ENCODE data around the gene MYO7B.

Gene MYO7B

GRCh38 chr2:127575185-127575765 lies 39.8 kb downstream of the MYO7B start:
- no peak for DNase-seq

- DNase-seq = no peak
These were observed 40.5 kb downstream of the MYO7B start for GRCh38 chr2:127575941-127576432.

DNA sequence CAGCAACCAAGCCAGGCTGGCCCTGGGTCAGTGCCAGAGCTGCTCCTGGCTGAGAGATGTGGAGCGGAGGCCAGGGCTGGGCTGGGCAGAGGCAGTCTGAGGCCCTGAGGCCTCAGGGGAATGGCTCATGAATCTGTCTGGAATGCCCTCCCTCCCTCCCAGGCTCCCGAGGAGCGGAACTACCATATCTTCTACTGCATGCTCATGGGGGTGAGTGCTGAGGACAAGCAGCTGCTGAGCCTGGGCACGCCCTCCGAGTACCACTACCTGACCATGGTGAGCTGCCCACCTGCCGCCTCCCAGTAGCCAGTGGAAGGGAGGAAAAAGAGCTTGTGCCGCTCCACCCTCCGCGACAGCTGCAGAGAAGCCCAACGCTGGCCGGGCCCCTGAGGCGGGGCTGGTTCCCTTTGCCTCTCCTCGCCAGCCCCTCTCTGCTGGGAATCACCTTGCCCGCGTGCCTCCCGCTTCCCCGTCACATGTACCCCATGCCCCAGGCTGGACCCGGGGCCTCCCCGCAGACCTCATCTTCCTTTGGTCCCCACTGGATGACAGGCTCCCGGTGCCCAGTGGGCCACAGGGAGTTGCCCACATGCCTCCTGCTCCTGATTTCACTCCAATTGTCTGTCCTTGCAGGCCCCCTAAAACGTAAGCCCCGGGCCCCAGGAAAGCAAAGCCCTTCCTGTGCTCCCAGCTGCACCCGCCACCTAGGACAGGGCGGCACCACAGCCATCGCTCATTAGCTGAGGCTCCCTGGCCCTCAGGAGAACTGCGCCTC lies 41.1 kb downstream of the MYO7B start:
- DNase-seq = no peak

GRCh38 chr2:127577208-127577475 lies 41.7 kb downstream of the MYO7B start:
- no peak for DNase-seq

- DNase-seq = no peak
These were observed 42.0 kb downstream of the MYO7B start for GRCh38 chr2:127577503-127577902.

DNA sequence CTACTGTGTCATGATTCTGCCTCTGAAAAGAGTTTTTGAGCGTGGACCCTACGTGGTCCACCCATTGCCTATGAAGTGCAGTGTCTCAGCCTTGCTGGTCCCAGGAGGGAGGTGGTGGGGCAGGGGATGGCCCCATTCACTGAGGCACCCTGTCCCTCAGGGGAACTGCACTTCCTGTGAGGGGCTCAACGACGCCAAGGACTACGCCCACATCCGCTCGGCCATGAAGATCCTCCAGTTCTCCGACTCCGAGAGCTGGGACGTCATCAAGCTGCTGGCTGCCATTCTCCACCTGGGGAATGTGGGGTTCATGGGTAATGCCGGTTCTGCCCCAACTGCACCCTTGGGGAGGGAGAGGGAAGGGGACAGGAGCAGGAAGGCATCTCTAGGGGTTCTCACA lies 42.5 kb downstream of the MYO7B start:
- no peak for DNase-seq

DNA sequence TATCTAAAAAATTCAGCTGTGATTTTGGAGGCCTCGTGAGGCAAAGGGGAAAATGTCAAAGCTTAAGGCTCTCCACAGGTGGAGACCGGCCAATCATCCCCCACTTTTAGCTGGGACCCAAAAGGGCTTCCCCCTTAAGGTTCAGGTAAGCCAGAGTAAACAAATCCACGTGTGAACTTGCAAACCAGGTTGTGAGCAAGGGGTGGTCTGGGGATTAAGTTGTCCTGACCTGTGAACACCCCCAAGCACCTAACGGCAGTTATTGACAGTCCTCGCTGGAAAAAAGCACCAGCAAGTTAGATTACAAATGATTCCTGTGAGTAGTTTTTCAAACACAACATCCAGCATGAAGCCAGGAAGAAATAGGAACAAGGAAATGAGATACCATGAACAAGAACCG lies 42.9 kb downstream of the MYO7B start:
- no peak for DNase-seq

DNA sequence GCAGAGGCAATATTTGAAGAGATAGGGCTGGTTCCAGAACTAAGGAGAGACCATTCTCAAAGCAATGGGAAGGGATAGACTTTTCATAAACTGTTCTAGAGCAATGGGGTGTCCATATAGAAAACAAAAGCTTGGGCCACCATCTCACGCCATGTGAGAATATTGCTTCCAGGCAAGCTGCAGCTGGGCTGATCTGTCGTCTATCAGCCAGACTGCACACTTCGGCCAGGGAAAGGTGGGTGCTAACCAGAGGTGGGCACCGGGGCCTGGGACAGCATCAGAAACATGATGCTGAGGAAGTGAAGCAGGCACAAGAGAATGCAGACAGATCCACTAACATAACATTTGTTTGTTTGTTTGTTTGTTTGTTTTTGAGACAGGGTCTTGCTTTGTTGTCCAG lies 43.7 kb downstream of the MYO7B start:
- DNase-seq = no peak

GRCh38 chr2:127580167-127581049 lies 44.9 kb downstream of the MYO7B start:
- DNase-seq = no peak

DNA sequence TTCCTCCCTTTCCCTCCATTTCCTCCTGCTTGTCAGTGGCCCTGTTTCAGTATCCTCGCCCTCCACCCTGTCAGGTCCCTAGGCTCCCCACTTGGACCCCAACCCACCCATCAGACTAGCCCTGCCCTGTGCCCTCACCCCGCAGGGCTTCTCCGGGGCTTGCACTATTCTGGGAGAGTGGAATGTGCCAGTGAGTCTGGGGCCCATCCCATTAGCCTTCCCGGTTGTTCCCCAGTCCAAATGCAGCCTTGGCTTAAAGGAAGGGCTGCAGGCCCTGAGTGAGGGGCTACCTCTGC lies 45.5 kb downstream of the MYO7B start:
- no peak for DNase-seq

- DNase-seq = no peak
These were observed 46.3 kb downstream of the MYO7B start for GRCh38 chr2:127581516-127582490.

- DNase-seq = no peak
These were observed 47.7 kb downstream of the MYO7B start for GRCh38 chr2:127582863-127583861.

DNA sequence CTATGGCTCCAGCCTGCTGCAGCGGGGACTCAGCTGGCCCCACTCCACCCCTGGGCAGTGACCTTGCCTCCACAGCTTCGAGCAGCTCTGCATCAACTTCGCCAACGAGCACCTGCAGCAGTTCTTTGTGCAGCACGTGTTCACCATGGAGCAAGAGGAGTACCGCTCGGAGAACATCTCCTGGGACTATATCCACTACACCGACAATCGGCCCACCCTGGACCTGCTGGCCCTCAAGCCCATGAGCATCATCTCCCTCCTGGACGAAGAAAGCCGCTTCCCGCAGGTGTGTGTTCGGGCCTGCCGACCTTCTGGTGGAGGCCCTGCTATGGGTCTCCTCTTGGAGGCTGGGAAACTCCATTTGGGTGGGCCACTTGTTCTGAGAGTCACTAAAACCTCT lies 48.6 kb downstream of the MYO7B start:
- no peak for DNase-seq

GRCh38 chr2:127584516-127585033 lies 49.1 kb downstream of the MYO7B start:
- no peak for DNase-seq

DNA sequence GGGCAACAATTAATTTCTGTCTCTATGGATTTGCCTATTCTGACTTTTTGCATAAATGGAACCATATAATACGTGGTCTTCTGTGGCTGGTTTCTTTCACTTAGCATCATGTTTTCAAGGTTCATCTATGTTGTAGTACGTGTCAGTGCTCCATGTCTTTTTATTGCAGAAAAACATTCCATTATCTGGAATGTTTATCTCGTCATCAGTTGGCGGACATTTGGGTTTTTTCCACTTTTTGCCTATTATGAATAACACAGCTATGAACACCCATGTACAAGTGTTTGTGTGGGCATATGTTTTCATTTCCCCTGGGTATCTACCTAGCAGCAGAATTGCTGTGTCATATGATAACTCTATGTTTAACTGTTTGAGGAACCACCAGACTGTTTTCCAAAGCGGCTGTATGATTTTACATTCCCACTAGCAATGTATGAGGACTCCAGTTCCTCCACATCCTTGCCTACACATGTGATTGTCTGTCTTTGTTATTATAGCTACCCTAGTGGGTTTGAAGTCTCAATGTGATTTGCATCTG lies 49.9 kb downstream of the MYO7B start:
- DNase-seq = no peak

DNA sequence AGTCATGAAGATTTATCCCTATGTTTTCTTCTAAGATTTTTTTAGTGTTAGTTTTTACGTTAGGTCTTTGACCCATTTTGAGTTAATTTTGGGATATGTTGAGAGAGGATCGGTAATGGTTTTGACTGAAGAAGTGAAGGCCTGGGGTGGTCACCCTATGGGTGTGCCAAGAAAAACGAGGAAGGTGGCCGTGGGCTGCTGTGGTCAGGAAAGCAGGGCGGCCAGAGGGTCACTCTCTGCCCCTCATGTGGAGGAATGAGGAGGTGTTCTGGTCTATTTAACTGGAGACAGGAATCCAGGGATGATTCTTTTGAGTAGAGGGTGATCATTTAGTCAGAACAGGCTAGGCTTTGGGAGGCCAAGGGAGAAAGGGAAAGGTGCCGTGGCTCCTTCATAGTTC lies 50.7 kb downstream of the MYO7B start:
- DNase-seq = no peak

DNA sequence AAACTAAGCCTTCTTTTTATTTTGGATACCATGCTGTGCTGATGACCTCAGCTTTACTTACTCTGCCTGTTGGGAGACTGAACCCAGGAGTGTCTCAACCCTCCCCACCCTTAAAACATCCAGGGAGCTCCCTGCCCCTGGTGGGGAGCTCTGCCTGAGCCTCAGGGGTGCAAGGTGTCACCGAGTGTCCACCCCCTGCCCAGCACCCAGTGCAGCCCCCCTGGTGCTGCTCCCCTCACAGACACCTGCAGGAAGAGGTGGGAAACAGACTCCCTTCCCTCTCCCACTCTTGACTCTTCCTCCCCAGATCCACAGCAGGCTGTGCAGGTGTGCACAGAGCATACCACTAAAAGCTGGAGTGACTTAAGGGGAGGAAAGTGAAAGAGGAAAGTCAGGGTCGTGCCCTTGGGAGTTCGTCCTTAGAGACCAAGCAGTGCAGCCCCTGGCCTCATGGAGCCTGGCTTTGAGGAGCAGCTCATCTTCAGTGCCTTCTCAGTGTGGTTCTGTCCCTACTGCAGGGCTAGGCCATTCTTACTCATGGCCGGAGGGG lies 51.3 kb downstream of the MYO7B start:
- no peak for DNase-seq

DNA sequence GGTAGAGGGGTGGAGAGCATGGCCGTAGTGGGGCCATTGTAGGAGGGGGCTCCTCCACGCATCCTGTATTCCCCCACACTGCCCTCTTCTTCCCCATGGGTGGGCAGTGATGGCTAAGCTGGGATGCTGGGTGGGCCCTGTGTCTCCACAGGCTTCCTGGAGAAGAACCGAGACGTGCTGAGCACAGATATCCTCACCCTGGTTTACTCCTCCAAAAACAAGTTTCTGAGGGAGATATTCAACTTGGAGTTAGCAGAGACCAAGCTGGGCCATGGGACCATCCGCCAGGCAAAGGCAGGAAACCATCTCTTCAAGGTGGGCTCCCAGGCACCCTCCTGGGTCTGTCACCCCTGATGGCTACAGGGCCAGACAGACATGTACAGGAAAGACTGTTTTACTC lies 52.8 kb downstream of the MYO7B start:
- no peak for DNase-seq

DNA sequence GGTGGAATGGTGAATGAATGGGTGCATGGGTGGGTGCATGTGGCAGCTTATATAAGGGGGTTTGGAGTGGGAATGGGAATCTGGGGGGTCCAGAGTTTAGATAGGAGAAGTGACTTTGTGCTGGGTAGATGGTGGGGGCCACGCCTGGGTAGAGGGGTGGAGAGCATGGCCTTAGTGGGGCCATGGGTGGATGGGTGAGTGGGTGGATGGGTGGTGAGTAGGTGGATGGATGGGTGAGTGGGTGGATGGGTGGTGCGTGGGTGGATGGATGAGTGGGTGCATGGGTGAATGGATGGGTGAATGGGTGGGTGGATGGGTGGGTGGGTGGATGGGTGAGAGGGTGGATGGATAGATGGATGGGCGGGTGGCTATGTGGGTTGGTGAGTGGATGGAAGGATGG lies 53.9 kb downstream of the MYO7B start:
- DNase-seq = no peak

DNA sequence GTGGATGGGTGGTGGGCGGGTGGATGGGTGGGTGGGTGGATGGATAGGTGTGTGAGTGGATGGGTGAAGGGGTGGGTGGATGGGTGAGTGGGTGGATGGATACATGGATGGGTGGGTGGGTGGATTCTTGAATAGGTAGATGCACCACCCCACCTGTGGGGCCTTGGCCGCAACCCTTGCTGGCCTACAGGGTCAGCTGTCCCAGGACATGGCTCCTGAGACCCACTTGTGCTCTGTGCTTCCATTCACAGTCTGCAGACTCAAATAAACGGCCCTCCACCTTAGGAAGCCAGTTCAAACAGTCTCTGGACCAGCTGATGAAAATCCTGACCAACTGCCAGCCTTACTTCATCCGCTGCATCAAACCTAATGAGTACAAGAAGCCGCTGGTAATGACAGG lies 54.4 kb downstream of the MYO7B start:
- DNase-seq = no peak
